Thoracic aorta (tissue), 2 donors: Measurements from ENCODE around the gene RNF157. TPM values are rescaled to one million over a fixed set of nuclear protein-coding genes. Genes with fewer than 3 reads are reported as not detected.

Experiments used
- ATAC-seq: fragments of 150-250 bp; one replicate; pipeline ENCODE4 v1.8.0; 2017; ENCODE audit warnings: low read depth; ENCODE audit not compliant: insufficient number of reproducible peaks, low FRiP score
- DNase-seq: peaks from one replicate; pipeline ENCODE4 v3.0.0-alpha.2; 2020; ENCODE audit warnings: low spot score
- H3K27ac ChIP-seq, 2 donors: fragments of 200-600 bp; sonication (generic); 1 replicate in 1 of 2; 2 replicates in 1 of 2; pipeline ENCODE4 v1.5.1; 2016; ENCODE audit warnings: mild to moderate bottlenecking in 2 of 2, moderate library complexity in 2 of 2
- H3K27me3 ChIP-seq: fragments of 200-600 bp; sonication (generic); replicated peaks from 2 replicates; pipeline ENCODE4 v1.6.0; 2016; ENCODE audit warnings: mild to moderate bottlenecking; ENCODE audit not compliant: insufficient read depth
- H3K36me3 ChIP-seq: fragments of 200-600 bp; sonication (generic); one replicate; pipeline ENCODE4 v1.5.1; 2016
- H3K4me1 ChIP-seq, 2 donors: fragments of 200-600 bp; sonication (generic); 1 replicate in 1 of 2; 2 replicates in 1 of 2; pipeline versions ENCODE4 v1.5.1 to v1.6.0; 2016; ENCODE audit warnings: low read depth in 2 of 2, mild to moderate bottlenecking in 1 of 2; ENCODE audit not compliant: control insufficient read depth in 1 of 2
- H3K4me3 ChIP-seq: fragments of 200-600 bp; sonication (generic); 2 replicates; pipeline ENCODE4 v1.5.1; 2016; ENCODE audit warnings: mild to moderate bottlenecking
- H3K9me3 ChIP-seq: fragments of 200-600 bp; sonication (generic); 2 replicates; pipeline ENCODE4 v1.5.1; 2016
- total RNA-seq, 2 donors: library from RNA; depleted of rRNA; stranded (reverse); fragments of >200 nt; gene quantifications; one replicate each; pipeline versions ENCODE4 v1.1.0 to v1.2.3, GENCODE V29; 2016
- TF ChIP-seq, protein P1 (sequence below): fragments of 200-600 bp; sonication (generic); IDR thresholded peaks from one replicate; pipeline ENCODE4 v1.5.1; 2019; ENCODE audit warnings: antibody characterized with exemption

The RNF157 gene
- total RNA-seq, 2 donors from 2014 or later = 0.41 to 1.9 TPM

GRCh38 chr17:76238847-76239537 lies 1.3 kb downstream of the RNF157 start:
- no peak overlapping the region for H3K27ac ChIP-seq
- no peaks in the 10 kb centered on the region for H3K36me3 ChIP-seq
- DNase-seq (no peak), ATAC-seq (no peak)
- H3K9me3 ChIP-seq = no peaks in the 10 kb centered on the region
- H3K27me3 ChIP-seq = no peaks in the 10 kb centered on the region
- H3K4me1 ChIP-seq = peaks cover 9 to 18% of the 10 kb centered on the region in 2 donors
- no peak overlapping the region for H3K4me3 ChIP-seq
- TF ChIP-seq, protein P1, sequence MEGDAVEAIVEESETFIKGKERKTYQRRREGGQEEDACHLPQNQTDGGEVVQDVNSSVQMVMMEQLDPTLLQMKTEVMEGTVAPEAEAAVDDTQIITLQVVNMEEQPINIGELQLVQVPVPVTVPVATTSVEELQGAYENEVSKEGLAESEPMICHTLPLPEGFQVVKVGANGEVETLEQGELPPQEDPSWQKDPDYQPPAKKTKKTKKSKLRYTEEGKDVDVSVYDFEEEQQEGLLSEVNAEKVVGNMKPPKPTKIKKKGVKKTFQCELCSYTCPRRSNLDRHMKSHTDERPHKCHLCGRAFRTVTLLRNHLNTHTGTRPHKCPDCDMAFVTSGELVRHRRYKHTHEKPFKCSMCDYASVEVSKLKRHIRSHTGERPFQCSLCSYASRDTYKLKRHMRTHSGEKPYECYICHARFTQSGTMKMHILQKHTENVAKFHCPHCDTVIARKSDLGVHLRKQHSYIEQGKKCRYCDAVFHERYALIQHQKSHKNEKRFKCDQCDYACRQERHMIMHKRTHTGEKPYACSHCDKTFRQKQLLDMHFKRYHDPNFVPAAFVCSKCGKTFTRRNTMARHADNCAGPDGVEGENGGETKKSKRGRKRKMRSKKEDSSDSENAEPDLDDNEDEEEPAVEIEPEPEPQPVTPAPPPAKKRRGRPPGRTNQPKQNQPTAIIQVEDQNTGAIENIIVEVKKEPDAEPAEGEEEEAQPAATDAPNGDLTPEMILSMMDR = no peak

- ATAC-seq = no peak
- Histone ChIP-seq H3K4me1 (peaks cover 9 to 18% of the 10 kb centered on the region in 2 donors), H3K36me3 (no peaks in the 10 kb centered on the region), H3K27ac (no peak overlapping the region), H3K9me3 (no peaks in the 10 kb centered on the region), H3K4me3 (no peak overlapping the region), H3K27me3 (no peaks in the 10 kb centered on the region)
- TF ChIP-seq, protein P1 = no peak
- no peak for DNase-seq
Measured at GRCh38 chr17:76237859-76238313, 2.4 kb downstream of the RNF157 start.

DNA sequence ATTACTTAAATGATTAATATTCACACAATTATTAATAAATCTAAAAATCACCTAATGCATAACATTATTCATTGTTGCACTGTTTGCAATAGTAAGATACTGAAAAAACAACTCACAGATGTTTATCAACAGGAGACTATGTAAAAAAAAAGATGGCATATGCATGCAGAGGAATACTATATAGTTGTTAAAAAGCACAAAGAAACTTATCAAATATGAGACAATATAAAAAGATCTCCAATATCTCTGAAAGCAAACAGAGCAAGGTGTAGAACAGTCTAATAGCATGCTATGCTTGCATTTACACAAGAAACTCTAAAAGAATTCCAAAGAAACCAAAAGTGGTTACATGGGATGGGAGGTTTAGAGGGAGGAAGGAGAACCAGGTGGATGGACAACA lies 3.7 kb downstream of the RNF157 start:
- no peaks in the 10 kb centered on the region for H3K36me3 ChIP-seq
- no peaks in the 10 kb centered on the region for H3K9me3 ChIP-seq
- DNase-seq = no peak
- H3K4me3 ChIP-seq = no peak overlapping the region
- TF ChIP-seq, protein P1 = no peak
- no peak overlapping the region for H3K27ac ChIP-seq
- ATAC-seq = no peak
- H3K4me1 ChIP-seq = peaks cover 9 to 17% of the 10 kb centered on the region in 2 donors
- no peaks in the 10 kb centered on the region for H3K27me3 ChIP-seq

- Histone ChIP-seq H3K9me3 (no peaks in the 10 kb centered on the region), H3K4me1 (peaks cover 5 to 10% of the 10 kb centered on the region in 2 donors), H3K27ac (no peak overlapping the region), H3K4me3 (no peak overlapping the region), H3K36me3 (no peaks in the 10 kb centered on the region), H3K27me3 (no peaks in the 10 kb centered on the region)
- no peak for ATAC-seq
- no peak for DNase-seq
- TF ChIP-seq, protein P1 = no peak
Measured at GRCh38 chr17:76235883-76236282, 4.4 kb downstream of the RNF157 start.

DNA sequence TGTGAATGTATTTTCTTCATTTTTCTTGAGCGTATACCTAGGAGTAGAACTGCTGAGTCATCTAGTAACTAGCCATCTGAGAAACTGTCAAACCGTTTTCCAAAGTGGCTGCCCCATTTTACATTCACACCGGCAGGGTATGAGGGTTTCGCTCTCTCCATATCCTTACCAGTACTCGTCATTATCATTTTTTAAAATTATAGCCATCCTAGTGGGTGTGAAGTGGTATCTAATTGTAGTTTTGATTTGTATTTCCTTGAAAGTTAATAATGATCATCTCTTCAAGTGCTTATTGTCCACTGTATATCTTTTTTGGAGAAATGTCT lies 6.0 kb downstream of the RNF157 start:
- no peaks in the 10 kb centered on the region for H3K9me3 ChIP-seq
- ATAC-seq (no peak), DNase-seq (no peak)
- H3K36me3 ChIP-seq = no peaks in the 10 kb centered on the region
- no peaks in the 10 kb centered on the region for H3K27me3 ChIP-seq
- H3K4me1 ChIP-seq = peaks cover 0 to under 1% of the 10 kb centered on the region in 2 donors
- H3K27ac ChIP-seq = no peak overlapping the region
- TF ChIP-seq, protein P1 = no peak
- H3K4me3 ChIP-seq = no peak overlapping the region
